CD4-positive, alpha-beta T cell treated with Interferon alpha-2 for 1 hour (primary cell): ENCODE data around the gene MBD5.
"Not testable (repeated sequence)": the region's sequence is repeated elsewhere in the genome, so short reads cannot be mapped to it uniquely, and the experiment has no call there.

Experiments
- DNase-seq, 2 donors: peaks; one replicate each; pipeline ENCODE4 v3.0.0-alpha.2; 2020 to 2022

The MBD5 gene

GRCh38 chr2:148527488-148528340 lies 506.8 kb downstream of the MBD5 start:
- peak in 1 of 2 donors; percentile 30 for DNase-seq

- peak in 1 of 2 donors; percentile 48 for DNase-seq
These were observed 507.6 kb downstream of the MBD5 start for GRCh38 chr2:148528356-148529064.

- no peak for DNase-seq
These were observed 508.9 kb downstream of the MBD5 start for GRCh38 chr2:148529745-148530144.

- DNase-seq: no peak
These were observed 509.5 kb downstream of the MBD5 start for GRCh38 chr2:148530350-148530749.

GRCh38 chr2:148531235-148531634 lies 510.3 kb downstream of the MBD5 start:
- no peak for DNase-seq

- no peak for DNase-seq
These were observed 511.0 kb downstream of the MBD5 start for GRCh38 chr2:148531669-148532428.

- no peak for DNase-seq
These were observed 512.1 kb downstream of the MBD5 start for GRCh38 chr2:148533004-148533403.

- DNase-seq: no peak
These were observed 512.8 kb downstream of the MBD5 start for GRCh38 chr2:148533685-148534084.

- no peak for DNase-seq
These were observed 513.7 kb downstream of the MBD5 start for GRCh38 chr2:148534416-148535204.

- no peak for DNase-seq
These were observed 517.5 kb downstream of the MBD5 start for GRCh38 chr2:148538375-148538774.

- DNase-seq: no peak
These were observed 519.1 kb downstream of the MBD5 start for GRCh38 chr2:148540022-148540421.

GRCh38 chr2:148541792-148542191 lies 520.9 kb downstream of the MBD5 start:
- no peak for DNase-seq

GRCh38 chr2:148542614-148543013 lies 521.7 kb downstream of the MBD5 start:
- no peak for DNase-seq

- not testable (repeated sequence) for DNase-seq
These were observed 522.2 kb downstream of the MBD5 start for GRCh38 chr2:148543088-148543540.

GRCh38 chr2:148545390-148546256 lies 524.7 kb downstream of the MBD5 start:
- peak in 1 of 2 donors; percentile 42 for DNase-seq

- DNase-seq: no peak
These were observed 525.4 kb downstream of the MBD5 start for GRCh38 chr2:148546270-148546669.

- DNase-seq: no peak
These were observed 528.0 kb downstream of the MBD5 start for GRCh38 chr2:148548716-148549400.

GRCh38 chr2:148552675-148553331 lies 531.9 kb downstream of the MBD5 start:
- peak in 1 of 2 donors; percentile 64 for DNase-seq

- DNase-seq: peak in 1 of 2 donors; percentile 18
These were observed 532.5 kb downstream of the MBD5 start for GRCh38 chr2:148553332-148553887.
